ELF-1 (cell line): ENCODE data around the gene MYH7.

Experiments
- DNase-seq: peaks from one replicate; pipeline ENCODE4 v3.0.0-alpha.2; 2016; ENCODE audit warnings: low read depth, low spot score

Gene MYH7

GRCh38 chr14:23370221-23370620, 65.2 kb downstream of the MYH7 start:
- DNase-seq = no peak

- peak; percentile 74 for DNase-seq
These were observed 69.0 kb downstream of the MYH7 start for GRCh38 chr14:23366426-23366921.

GRCh38 chr14:23365732-23366425, 69.6 kb downstream of the MYH7 start:
- DNase-seq = peak; percentile 85

- DNase-seq = peak; percentile 80
These were observed 70.3 kb downstream of the MYH7 start, which contains the start of gene EFS for GRCh38 chr14:23365036-23365731. TSS of gene EFS (minus strand) at chr14:23365172. CDS start at chr14:23365025, 147 bp downstream.

- peak; percentile 89 for DNase-seq
These were observed 71.1 kb downstream of the MYH7 start for GRCh38 chr14:23364164-23365035.
